HTR-8/SVneo (cell line): ENCODE measurements around the gene TANC1.

ENCODE experiments used
- DNase-seq: peaks from one replicate; pipeline ENCODE4 v3.0.0; 2011; ENCODE audit warnings: low spot score, mixed read lengths; ENCODE audit not compliant: insufficient read length
- FAIRE-seq: peaks from 2 replicates; lab custom pipeline; 2011; peaks lifted over from hg19 to GRCh38; lab: Jason Lieb, UNC

Gene TANC1

GRCh38 chr2:158990397-158991214 lies 22.2 kb downstream of the TANC1 start:
- peak; percentile 57 for FAIRE-seq
- peak; percentile 74 for DNase-seq

DNA sequence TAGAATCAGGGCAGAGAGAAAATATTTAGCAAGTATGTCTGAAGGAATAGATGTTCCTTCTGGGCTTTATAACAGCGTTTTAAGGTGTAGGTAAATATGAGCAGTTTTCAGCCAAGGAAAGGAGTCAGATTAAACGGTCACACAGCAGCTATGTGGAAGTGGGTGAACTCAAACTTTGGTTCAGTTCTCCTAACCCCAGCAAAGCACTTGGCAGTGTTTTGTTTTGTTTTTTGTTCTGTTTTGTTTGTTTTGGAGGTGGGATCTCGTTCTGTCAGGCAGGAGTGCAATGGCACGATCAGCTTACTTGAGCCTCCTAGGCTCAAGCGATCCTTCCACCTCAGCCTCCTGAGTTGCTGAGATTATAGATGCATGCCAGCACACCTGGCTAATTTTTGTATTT lies 24.6 kb downstream of the TANC1 start:
- no peak for FAIRE-seq
- no peak for DNase-seq

DNA sequence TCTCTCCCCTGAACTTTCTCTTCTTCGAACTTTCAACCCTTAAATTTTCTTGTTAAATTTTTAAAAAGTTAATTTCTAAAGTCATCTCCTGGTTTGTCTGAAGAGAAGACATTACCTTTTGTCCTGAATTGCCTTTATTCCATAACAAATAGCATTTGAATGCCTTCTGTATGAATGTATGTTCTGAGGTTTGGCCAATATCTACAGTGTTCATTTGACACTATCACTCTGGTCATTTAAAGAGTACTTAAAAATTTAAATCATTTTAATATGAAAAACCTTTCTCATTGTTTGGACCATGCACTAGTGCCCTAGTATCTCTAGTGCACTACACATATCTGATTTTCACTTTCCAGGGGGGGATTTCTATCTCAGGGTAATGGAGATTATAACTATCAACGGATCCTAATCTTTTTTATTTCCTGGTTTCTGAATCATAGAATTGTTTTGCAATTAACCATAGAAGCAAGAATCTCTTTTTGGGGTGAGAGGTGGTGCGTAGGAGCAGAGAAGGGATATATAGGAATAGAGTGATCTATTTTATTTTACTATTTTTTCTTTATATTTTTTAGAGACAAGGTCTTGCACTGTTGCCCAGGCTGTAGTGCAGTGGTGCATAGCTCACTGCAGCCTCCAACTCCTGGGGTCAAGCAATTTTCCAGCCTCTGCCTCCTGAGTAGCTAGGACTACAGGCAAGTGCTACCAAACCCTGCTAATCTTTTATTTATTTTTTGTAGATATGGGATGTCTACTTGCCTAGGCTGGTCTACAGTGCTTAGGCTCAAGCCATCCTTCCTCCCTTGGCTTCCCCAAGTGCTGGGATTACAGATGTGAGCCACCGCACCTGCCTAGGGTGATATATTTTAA lies 25.5 kb downstream of the TANC1 start:
- DNase-seq = no peak
- FAIRE-seq = no peak

- DNase-seq = no peak
- FAIRE-seq = no peak
Measured at GRCh38 chr2:158994920-158995676, 26.7 kb downstream of the TANC1 start.

DNA sequence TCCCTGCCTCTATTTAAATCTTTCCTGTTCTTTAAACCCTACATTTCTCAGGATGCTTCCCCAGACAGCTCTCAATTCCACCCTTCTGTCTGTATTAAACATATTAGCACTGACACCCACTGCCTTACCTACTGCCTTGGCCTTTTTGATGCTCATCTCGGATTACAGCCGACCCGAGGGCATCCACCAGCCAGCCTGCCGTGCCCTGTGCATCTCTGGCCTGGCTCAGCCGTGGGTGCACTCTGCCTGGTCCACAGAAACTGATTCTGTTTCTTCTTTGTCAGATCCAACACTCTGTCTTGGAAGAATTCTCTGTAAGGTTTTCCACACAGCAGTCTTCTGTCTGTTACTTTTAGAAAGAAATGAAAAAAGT lies 27.2 kb downstream of the TANC1 start:
- DNase-seq = no peak
- no peak for FAIRE-seq

- no peak for FAIRE-seq
Measured at GRCh38 chr2:158996378-158996993, 28.0 kb downstream of the TANC1 start.

GRCh38 chr2:158997037-158997790 lies 28.8 kb downstream of the TANC1 start:
- DNase-seq = no peak
- no peak for FAIRE-seq

More at GRCh38 chr2:158996378-158996993, 28.0 kb downstream of the TANC1 start:
- no peak for DNase-seq

DNA sequence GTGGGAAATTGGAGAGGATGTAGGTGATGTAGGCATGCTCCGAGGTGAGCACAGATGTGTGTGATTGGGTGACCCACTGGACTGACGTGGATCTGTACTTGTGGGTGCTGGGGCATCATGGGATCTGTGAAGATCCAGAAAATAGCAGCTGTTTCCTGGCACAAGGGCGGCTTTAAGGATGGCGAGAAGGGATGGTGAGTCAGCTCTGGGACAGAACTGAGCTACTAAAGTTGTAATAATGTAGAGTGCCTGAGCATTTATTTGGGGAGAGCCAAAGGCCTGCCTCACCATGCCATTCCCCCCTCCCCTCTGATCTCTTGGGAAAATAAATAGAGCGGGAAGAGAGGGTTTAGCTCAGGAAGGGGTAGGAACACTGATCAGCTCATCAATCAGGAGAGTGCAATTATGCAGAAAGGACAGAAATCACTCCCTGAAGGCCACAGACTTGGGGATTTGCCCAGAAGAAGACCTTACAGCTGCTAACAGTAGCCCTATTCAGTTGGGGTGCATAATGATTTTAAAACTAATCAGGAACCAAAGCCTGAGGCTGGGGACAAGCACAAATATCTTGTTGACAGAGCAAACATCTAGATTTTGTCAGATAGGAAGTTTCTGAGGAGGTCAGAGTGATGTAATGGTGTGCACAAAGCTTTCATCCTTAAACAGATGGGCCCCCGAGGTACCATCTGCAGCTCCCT lies 30.3 kb downstream of the TANC1 start:
- no peak for DNase-seq

DNA sequence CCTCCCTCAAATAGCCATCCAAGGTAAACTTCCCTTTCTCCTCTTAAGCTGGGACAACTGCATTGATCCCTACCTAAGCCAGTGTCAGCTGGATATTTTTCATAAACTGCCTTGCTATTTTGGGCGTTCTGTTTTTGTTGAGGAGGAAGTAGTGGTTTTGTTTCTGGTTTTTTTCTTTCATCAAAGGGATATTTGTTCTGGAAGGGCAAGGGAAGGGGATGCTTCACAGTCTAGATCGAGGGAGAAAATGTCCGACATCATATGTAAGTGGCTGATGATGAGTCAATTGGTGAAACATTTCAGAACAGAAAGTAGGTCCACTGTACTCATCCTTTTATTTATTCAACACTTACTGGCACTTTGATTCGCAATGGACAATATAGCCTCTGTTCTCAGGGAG lies 31.0 kb downstream of the TANC1 start:
- no peak for DNase-seq
- no peak for FAIRE-seq

More for the DNA sequence above, 30.3 kb downstream of the TANC1 start:
- FAIRE-seq = no peak

GRCh38 chr2:159000072-159000471 lies 31.6 kb downstream of the TANC1 start:
- DNase-seq (no peak), FAIRE-seq (no peak)

DNA sequence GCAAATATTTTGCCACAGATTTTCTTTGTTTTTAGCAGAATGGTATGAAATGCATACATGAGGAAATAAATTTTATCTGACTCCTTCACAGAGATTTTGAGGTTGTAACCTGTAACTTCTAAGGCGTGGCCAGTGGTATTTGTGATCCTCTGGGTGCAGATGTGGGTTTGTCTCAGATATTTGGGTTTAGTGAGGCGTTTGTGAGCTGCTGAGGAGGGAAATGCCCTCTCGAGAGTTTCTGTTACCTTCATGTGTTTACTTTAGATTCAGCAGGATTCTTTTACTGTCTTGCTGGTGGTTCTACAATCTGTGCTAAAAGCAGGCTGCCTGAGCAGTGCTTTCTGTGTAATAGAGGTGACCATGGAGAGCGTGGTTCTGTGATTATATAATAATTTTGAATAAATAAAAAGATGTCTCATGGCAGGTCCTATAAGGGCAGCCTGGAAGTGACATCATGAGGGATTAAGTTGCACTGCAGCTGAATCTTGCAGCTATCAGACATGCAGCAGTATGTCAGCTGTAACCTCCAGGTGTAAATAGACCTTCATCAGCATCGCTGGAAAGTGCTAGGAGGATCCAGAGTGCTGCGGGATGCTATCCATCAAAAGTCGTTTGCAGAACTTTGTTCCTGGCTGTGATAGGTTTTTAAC lies 34.1 kb downstream of the TANC1 start:
- no peak for FAIRE-seq

GRCh38 chr2:159003555-159003954 lies 35.1 kb downstream of the TANC1 start:
- no peak for FAIRE-seq
- DNase-seq = no peak

More for the DNA sequence above, 34.1 kb downstream of the TANC1 start:
- no peak for DNase-seq

GRCh38 chr2:159004849-159005248 lies 36.4 kb downstream of the TANC1 start:
- FAIRE-seq (no peak), DNase-seq (no peak)

GRCh38 chr2:159009940-159010339 lies 41.5 kb downstream of the TANC1 start:
- FAIRE-seq (no peak), DNase-seq (no peak)

DNA sequence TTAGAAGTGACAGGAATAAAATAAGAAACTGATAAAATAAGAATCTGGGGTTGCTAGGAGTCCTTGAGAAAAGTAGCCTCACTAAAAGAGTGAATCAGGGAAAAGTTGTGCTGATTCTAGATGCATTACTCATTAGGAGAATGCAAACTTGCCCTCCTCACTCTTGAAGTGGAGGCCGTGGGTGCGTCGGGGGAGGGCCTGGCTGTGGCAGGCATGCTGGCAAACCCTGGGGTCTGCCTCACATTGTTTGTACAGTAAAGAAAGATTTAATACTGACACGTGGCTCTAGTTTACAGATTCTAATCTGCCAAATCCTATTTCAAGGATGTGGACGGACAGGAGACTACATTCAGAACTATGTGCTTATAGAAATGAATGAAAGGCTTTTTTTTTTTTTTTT lies 41.9 kb downstream of the TANC1 start:
- peak; percentile 62 for DNase-seq
- peak; percentile 64 for FAIRE-seq

DNA sequence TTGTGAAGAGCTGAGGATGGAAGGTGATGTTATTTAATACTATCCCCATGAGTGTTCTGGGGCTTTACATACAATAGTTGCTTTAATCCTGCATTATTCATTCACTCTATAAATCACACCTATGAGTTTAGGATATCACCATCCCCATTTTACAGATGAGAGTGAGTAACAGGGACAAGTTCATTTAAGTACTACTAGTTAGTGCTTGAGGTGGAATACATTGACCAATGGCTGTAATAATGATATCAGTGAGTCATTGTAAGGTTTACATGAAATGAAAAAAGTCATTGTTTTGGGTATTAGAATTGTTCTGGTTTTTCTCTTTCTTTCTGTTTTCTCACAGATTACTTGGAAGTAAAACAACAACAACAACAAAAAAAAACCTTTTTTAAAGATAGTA lies 42.5 kb downstream of the TANC1 start:
- no peak for FAIRE-seq
- no peak for DNase-seq

GRCh38 chr2:159012142-159012541 lies 43.7 kb downstream of the TANC1 start:
- FAIRE-seq (no peak), DNase-seq (no peak)

DNA sequence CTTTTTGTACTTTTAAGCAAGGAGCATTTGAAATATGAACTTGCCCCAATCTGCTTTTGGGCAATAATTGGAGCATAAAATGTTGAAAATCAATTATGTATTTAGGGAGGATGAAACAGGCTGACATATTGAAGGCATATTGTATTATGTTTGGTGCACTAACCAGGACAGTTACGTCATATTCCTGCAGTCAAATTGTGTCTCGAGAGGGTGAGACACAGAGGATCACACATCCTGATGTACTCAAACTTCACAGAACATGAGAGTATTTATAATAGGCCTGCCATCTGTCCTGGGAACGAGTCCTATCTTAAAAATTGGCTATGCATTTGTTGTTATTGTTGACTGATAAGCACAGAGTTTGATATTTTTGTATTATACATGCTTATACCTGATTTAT lies 44.7 kb downstream of the TANC1 start:
- no peak for DNase-seq
- no peak for FAIRE-seq
